ENCODE measurements around the gene HGD.

HGD gene

DNA sequence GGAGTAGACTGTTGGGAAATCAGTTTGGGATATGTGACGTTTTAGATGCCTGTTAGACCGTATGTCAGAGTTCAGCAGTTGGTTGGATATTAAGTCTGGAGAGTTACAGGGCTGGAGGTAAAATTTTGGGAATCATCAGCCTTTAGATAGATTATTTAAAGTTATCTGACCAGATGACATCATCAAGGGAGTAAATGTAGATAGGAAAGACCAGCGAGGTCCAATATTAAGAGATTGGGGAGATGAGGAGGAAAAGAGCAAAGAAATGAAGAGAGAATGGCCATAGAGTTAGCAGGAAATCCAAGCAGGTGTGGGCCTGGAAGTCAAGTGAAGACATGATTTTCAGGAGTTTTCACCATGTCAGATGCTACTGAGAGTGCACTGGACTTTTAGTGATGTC lies 82.8 kb downstream of the HGD start:
- H3K4me3 ChIP-seq (ENCODE audit: low read depth, low read length), result no peak overlapping the region
- DNase-seq (ENCODE audit: low read depth), result no peak
- TF ChIP-seq CTCF (conservative IDR thresholded peaks at IDR 0.05; ENCODE audit: low read depth, low read length), result no peak

GRCh38 chr3:120597445-120598049 lies 84.5 kb downstream of the HGD start:
- H3K4me3 ChIP-seq (ENCODE audit: low read depth, low read length), result peak overlapping the region; percentile 51
- TF ChIP-seq CTCF (conservative IDR thresholded peaks at IDR 0.05; ENCODE audit: low read depth, low read length), result no peak
- no peak for DNase-seq (ENCODE audit: low read depth)

DNA sequence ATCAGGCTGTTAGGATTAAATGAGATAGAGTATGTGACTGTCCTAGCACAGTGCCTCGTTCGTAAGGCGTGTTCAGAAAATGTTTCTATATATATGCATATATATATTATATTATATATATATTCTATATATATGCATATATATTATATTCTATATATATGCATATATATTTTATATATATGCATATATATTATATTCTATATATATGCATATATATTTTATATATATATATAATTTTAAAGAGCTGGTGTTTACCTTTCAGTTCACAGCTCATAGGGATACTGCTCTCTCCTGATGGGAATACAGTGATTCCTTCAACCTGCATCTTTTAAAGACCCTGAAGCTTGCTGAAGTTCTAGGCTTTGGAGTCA lies 85.2 kb downstream of the HGD start:
- peak overlapping the region; percentile 92 for H3K4me3 ChIP-seq (ENCODE audit: low read depth, low read length)
- TF ChIP-seq CTCF (conservative IDR thresholded peaks at IDR 0.05; ENCODE audit: low read depth, low read length), result no peak
- DNase-seq (ENCODE audit: low read depth), result no peak

DNA sequence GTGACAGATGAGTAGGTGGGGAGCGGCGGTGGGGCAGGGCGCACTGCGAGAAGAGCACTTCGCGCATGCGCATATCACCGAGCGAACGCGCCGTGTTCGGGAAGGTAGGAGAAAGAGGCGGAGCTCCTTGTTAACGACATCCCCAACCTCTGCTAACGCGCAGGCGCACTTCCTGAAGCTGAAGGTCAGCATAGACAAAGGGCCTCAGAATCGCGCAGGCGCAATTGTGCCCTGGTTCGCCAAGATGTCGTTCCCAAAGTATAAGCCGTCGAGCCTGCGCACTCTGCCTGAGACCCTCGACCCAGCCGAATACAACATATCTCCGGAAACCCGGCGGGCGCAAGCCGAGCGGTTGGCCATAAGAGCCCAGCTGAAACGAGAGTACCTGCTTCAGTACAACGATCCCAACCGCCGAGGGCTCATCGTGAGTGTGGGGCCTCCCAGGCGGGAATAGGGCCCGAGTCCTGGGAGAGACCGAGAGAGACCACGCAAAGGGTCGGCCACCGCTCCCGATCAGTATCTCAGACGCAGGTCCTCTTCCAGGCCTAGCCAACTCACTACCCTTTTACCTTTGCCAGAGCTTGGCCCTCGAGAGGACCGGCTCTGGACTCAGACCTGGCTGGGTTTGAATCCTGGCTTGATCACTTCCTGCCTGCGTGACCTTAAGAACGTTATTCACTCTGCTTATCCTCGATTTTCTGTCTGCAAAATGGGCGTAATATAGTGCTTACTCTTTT lies 85.8 kb downstream of the HGD start, which contains the start of gene NDUFB4:
NDUFB4 (plus strand) TSS at position 221 of the 737 bp plus-strand sequence; CDS start at position 245, 24 bp downstream.
- peak; percentile 99 for DNase-seq (ENCODE audit: low read depth)
- TF ChIP-seq CTCF (conservative IDR thresholded peaks at IDR 0.05; ENCODE audit: low read depth, low read length), result no peak
- H3K4me3 ChIP-seq (ENCODE audit: low read depth, low read length), result peak within 1 kb of the TSS; percentile 92

DNA sequence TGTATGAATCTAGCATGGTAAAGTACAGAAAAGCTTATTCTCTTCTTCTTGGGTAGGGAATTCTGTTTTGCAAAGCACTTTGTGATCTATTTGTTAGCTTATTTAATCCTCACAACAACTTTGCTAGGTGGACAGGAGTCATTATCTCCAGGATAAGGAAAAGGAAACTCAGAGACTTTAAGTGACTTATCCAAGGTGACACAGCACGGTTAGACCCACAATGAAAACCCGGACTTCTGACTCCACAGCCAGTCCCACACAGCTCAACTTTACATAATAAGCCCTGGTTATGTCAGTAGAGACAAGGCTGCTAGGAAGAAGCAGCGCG lies 86.3 kb downstream of the HGD start:
- no peak for DNase-seq (ENCODE audit: low read depth)
- no peak for TF ChIP-seq CTCF (conservative IDR thresholded peaks at IDR 0.05; ENCODE audit: low read depth, low read length)
- peak overlapping the region; percentile 92 for H3K4me3 ChIP-seq (ENCODE audit: low read depth, low read length)

DNA sequence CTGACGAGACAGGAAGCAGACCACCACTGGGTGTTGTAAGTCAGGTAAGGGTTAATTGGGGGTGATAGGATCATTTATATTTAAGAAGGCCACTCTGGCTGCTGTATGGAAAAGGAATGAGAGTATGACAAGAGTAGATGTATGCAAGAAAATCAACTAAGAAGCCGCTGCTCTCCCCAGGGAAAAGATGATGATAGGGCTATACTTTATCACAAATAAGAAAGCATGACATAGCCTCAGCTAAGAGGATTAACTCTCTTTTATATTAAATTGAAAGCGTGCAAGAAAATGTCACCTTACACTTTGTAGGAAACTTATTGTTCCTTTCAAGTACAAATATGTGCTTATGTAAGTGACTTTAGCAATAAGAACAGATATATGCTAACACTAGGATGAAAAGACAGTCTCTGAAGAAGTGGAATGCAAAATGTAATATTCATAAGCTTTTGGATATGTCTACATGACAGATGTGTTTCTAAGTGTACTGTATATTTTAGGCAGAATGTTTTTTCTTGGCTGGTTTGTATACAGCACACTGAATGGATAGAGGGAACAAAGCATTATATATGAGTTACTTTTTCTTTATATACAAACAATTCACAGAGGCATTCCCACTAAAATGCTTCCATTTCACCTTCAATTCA lies 94.6 kb downstream of the HGD start:
- no peak overlapping the region for H3K4me3 ChIP-seq (ENCODE audit: low read depth, low read length)
- TF ChIP-seq CTCF (conservative IDR thresholded peaks at IDR 0.05; ENCODE audit: low read depth, low read length), result no peak
- DNase-seq (ENCODE audit: low read depth), result no peak
